Tibial nerve (tissue), 4 donors: ENCODE results near the gene CYP11A1. TPM values are rescaled to one million over a fixed set of nuclear protein-coding genes. Genes with fewer than 3 reads are reported as not detected.

Experiments used
- DNase-seq, 2 donors: peaks; one replicate each; pipeline ENCODE4 v3.0.0-alpha.2; 2019; ENCODE audit warnings: low spot score in 2 of 2
- H3K27ac ChIP-seq, 4 donors: fragments of 200-600 bp; sonication (generic) in 3 of 4; one replicate each; pipeline ENCODE4 v1.5.1; 2017 to 2019; ENCODE audit warnings: mild to moderate bottlenecking in 1 of 4
- H3K27me3 ChIP-seq, 2 donors: fragments of 200-600 bp; sonication (generic) in 1 of 2; one replicate each; pipeline versions ENCODE4 v1.5.1 to v1.6.0; 2017 to 2019
- H3K36me3 ChIP-seq, 3 donors: fragments of 200-600 bp; sonication (generic); one replicate each; pipeline ENCODE4 v1.5.1; 2018 to 2019
- H3K4me1 ChIP-seq, 4 donors: fragments of 200-600 bp; sonication (generic) in 3 of 4; one replicate each; pipeline ENCODE4 v1.5.1; 2017 to 2019
- H3K4me3 ChIP-seq, 4 donors: fragments of 200-600 bp; sonication (generic) in 3 of 4; one replicate each; pipeline ENCODE4 v1.5.1; 2017 to 2019; ENCODE audit warnings: mild to moderate bottlenecking in 1 of 4, moderate library complexity in 1 of 4
- H3K9me3 ChIP-seq, 4 donors: fragments of 200-600 bp; sonication (generic) in 3 of 4; one replicate each; pipeline ENCODE4 v1.5.1; 2017 to 2019
- CTCF ChIP-seq, 5 experiments: fragments of 200-600 bp in 3 of 5; fragments of 450-650 bp in 2 of 5; sonication (generic) in 3 of 5; IDR thresholded peaks; one replicate each; pipeline ENCODE4 v1.5.1; 2016 to 2019; ENCODE audit warnings: antibody characterized with exemption in 5 of 5, mild to moderate bottlenecking in 3 of 5, moderate library complexity in 2 of 5
- EP300 ChIP-seq, 2 donors: sonication (generic); formaldehyde crosslinking; IDR thresholded peaks; one replicate each; pipeline ENCODE4 v1.6.1; 2017; ENCODE audit warnings: antibody characterized with exemption in 2 of 2, mild to moderate bottlenecking in 1 of 2
- POLR2A ChIP-seq, 2 donors: fragments of 450-650 bp; IDR thresholded peaks; one replicate each; pipeline ENCODE4 v1.6.1; 2017; ENCODE audit warnings: antibody characterized with exemption in 2 of 2, mild to moderate bottlenecking in 2 of 2, moderate library complexity in 2 of 2
- WGBS, 2 donors: methylation state at CpG; one replicate each; pipeline ENCODE4 v1.1.5; 2018; 5-methylcytosine and 5-hydroxymethylcytosine counted together
- total RNA-seq, 4 donors: library from RNA; depleted of rRNA; stranded (reverse); fragments of >200 nt; gene quantifications; one replicate each; pipeline ENCODE4 v1.1.0, GENCODE V29; 2016

Gene CYP11A1
- total RNA-seq, 4 donors from 2014 or later, result 2.4 to 5.7 (median 4.1) TPM

DNA sequence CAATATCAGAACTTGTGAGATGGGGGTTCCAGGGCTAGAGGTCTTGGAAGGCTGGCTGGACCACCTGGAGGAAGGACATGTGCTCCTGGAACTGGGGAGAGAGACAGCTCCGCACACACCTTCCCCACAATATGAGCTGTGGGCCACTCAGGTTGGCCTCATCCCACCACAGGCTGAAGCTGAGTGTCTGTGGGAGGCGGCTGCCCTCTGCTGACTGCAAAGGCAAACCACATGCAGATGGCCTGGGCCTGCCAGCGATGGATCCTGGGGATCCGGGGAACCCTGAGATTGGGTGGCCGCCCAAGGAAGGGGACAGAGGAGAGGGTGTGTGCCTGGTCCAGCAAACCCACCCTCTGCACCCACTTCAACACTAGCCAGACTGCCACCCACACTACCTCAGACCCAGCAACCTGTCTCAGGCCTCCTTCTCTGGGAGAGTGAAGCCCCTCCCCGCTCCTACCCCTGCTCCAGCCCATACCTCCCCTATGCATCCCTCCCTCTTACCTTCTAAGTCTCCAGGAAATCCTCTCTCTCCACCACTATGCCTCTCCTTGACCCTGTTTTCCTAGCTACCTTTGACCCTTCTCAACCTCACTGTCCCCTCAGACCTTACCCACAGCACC, 44.8 kb downstream of the CYP11A1 start:
- 22 to 39% methylated on average over 4 to 6 of the region's 6 CpGs for WGBS, 2 donors
- Histone ChIP-seq H3K27ac (no peak overlapping the region), H3K9me3 (no peaks in the 10 kb centered on the region), H3K4me1 (peaks cover 0 to 29% (median 14%) of the 10 kb centered on the region in 4 donors), H3K27me3 (no peaks in the 10 kb centered on the region), H3K36me3 (no peaks in the 10 kb centered on the region), H3K4me3 (no peak overlapping the region)
- peak; percentile 48 to 74 for DNase-seq
- TF ChIP-seq POLR2A (IDR thresholded peaks at IDR 0.05), result no peak
- peak; percentile 72 to 89 (median 78) for TF ChIP-seq CTCF (IDR thresholded peaks at IDR 0.05)
- no peak for TF ChIP-seq EP300 (IDR thresholded peaks at IDR 0.05)

- H3K9me3 ChIP-seq, result no peaks in the 10 kb centered on the region
- no peak overlapping the region for H3K4me3 ChIP-seq
- H3K36me3 ChIP-seq, result no peaks in the 10 kb centered on the region
- peak; percentile 53 to 76 for DNase-seq
- peak; percentile 29 to 74 (median 52) for TF ChIP-seq CTCF (IDR thresholded peaks at IDR 0.05)
- TF ChIP-seq EP300 (IDR thresholded peaks at IDR 0.05), result no peak
- H3K27me3 ChIP-seq, result no peaks in the 10 kb centered on the region
- no peak overlapping the region for H3K27ac ChIP-seq
- 52 to 60% methylated on average over 9 to 10 of the region's 10 CpGs for WGBS, 2 donors
- H3K4me1 ChIP-seq, result peaks cover 0 to 50% (median 30%) of the 10 kb centered on the region in 4 donors
These were observed 46.8 kb downstream of the CYP11A1 start for GRCh38 chr15:74320352-74321247.

GRCh38 chr15:74319596-74320351, 47.7 kb downstream of the CYP11A1 start:
- H3K27me3 ChIP-seq, result no peaks in the 10 kb centered on the region
- peak overlapping the region in 1 of 4 donors; percentile 15 for H3K27ac ChIP-seq
- DNase-seq, result no peak
- no peak overlapping the region for H3K4me3 ChIP-seq
- H3K9me3 ChIP-seq, result no peaks in the 10 kb centered on the region
- no peaks in the 10 kb centered on the region for H3K36me3 ChIP-seq
- H3K4me1 ChIP-seq, result peaks cover 0 to 58% (median 31%) of the 10 kb centered on the region in 4 donors
- TF ChIP-seq POLR2A (IDR thresholded peaks at IDR 0.05) (no peak), CTCF (IDR thresholded peaks at IDR 0.05) (no peak), EP300 (IDR thresholded peaks at IDR 0.05) (no peak)
- 46 to 53% methylated on average over 6 to 8 of the region's 8 CpGs for WGBS, 2 donors

DNA sequence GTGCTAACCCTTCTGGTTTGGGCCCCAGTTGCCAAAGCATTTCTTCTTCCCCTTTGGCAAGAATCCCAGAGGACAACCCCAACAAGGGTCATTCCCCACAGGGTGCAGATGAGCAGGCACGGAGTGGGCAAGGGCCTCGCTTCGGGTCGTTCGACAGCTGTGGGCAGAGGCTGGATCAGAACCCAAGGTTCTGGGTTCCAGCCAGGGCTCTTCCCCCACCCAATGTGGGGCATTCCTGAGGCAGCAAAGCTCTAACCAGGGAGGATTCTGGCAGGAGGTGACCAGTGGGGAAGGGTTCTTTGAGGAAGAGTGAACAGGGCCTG, 48.3 kb downstream of the CYP11A1 start:
- Histone ChIP-seq H3K27ac (peak overlapping the region in 1 of 4 donors; percentile 15), H3K27me3 (no peaks in the 10 kb centered on the region), H3K9me3 (no peaks in the 10 kb centered on the region), H3K4me1 (peaks cover 0 to 58% (median 31%) of the 10 kb centered on the region in 4 donors), H3K4me3 (no peak overlapping the region), H3K36me3 (no peaks in the 10 kb centered on the region)
- 75 to 84% methylated on average over 5 of the region's 5 CpGs for WGBS, 2 donors
- DNase-seq, result no peak
- no peak for TF ChIP-seq POLR2A (IDR thresholded peaks at IDR 0.05)
- no peak for TF ChIP-seq CTCF (IDR thresholded peaks at IDR 0.05)
- TF ChIP-seq EP300 (IDR thresholded peaks at IDR 0.05), result no peak
